Adrenal gland (tissue), 12 donors: ENCODE data around the gene WWC2. TPM values are rescaled to one million over a fixed set of nuclear protein-coding genes. Genes with fewer than 3 reads are reported as not detected.

Experiments
- DNase-seq, 7 donors: peaks; one replicate each; pipeline ENCODE4 v3.0.0-alpha.2; 2019 to 2020
- H3K27ac ChIP-seq, 5 donors: fragments of 200-600 bp; sonication (generic) in 4 of 5; 1 replicate in 3 of 5; 2 replicates in 2 of 5; pipeline versions ENCODE4 v1.5.1 to v1.8.0; 2016 to 2020; ENCODE audit warnings: mild to moderate bottlenecking in 1 of 5
- H3K27me3 ChIP-seq: fragments of 200-600 bp; 2 replicates; pipeline ENCODE4 v1.8.0; 2021
- H3K36me3 ChIP-seq, 2 donors: fragments of 200-600 bp; replicated peaks in 1 of 2; 1 replicate in 1 of 2; 2 replicates in 1 of 2; pipeline versions ENCODE4 v1.5.1 to v1.8.0; 2018 to 2022
- H3K4me1 ChIP-seq, 2 donors: fragments of 200-600 bp; replicated peaks in 1 of 2; 1 replicate in 1 of 2; 2 replicates in 1 of 2; pipeline versions ENCODE4 v1.5.1 to v1.8.0; 2018 to 2021
- H3K4me3 ChIP-seq, 4 donors: fragments of 200-600 bp; sonication (generic) in 3 of 4; one replicate each; pipeline ENCODE4 v1.5.1; 2016 to 2018
- H3K9me3 ChIP-seq, 3 donors: fragments of 200-600 bp; sonication (generic) in 1 of 3; replicated peaks in 1 of 3; 1 replicate in 2 of 3; 2 replicates in 1 of 3; pipeline versions ENCODE4 v1.5.1 to v1.8.0; 2016 to 2021
- POLR2A ChIP-seq, 2 donors: fragments of 450-650 bp; IDR thresholded peaks; one replicate each; pipeline ENCODE4 v1.6.1; 2017; ENCODE audit warnings: antibody characterized with exemption in 2 of 2, mild to moderate bottlenecking in 2 of 2, moderate library complexity in 1 of 2
- WGBS, 4 donors: extraction: QIAGEN DNeasy Blood & Tissue Kit in 2 of 4; methylation state at CpG; one replicate each; pipeline versions ENCODE4 v1.1.5 to v1.1.7; 2013 to 2017; 5-methylcytosine and 5-hydroxymethylcytosine counted together
- intact Hi-C, 2 donors: fragments of 100-400 bp; cut with DNase I; formaldehyde crosslinking; loops; one replicate each; pipeline versions ENCODE4 v1.14.1 to v1.15.0; 2022 to 2023
- polyA plus RNA-seq, 3 donors: library from polyadenylated mRNA; stranded (reverse); fragments of 200-250 nt in 2 of 3; fragments of 350-450 nt in 1 of 3; fragmentation: Illumina TruSeq in 1 of 3; extraction: RNeasy Lipid Tissue Mini Kit (QIAGEN cat#74804) in 1 of 3; gene quantifications; one replicate each; pipeline ENCODE4 v1.2.3, GENCODE V29; 2013 to 2014
- total RNA-seq, 9 donors: library from RNA; depleted of rRNA in 4 of 9; stranded (reverse); fragments of >200 nt in 4 of 9; fragments of 120-200 nt in 1 of 9; fragmentation: NEBNext Ultra II Directional in 1 of 9; extraction: Animal tissue kit (Norgen Biotek cat#: 25700) in 1 of 9; gene quantifications; one replicate each; pipeline versions ENCODE4 v1.1.0 to v1.2.4, GENCODE V29; 2013 to 2023
- TF ChIP-seq, protein P1 (sequence below), 6 experiments: fragments of 450-650 bp in 4 of 6; fragments of 200-600 bp in 2 of 6; sonication (generic) in 1 of 6; IDR thresholded peaks; 1 replicate in 5 of 6; 2 replicates in 1 of 6; pipeline versions ENCODE4 v1.5.1 to v1.8.0; 2016 to 2021; ENCODE audit warnings: antibody characterized with exemption in 6 of 6, mild to moderate bottlenecking in 2 of 6, moderate library complexity in 1 of 6
- donor health status: healthy with polysubstance abuse.
- donor health status: Bipolar disorder and iron deficiency.
- donor health status: DM: yes; HTN: yes; CAD: no.
- donor health status: DM: no; HTN: no; CAD: no.
- donor health status: DM: no; HTN: no; CAD: no.
- donor health status: DM: yes; HTN: yes; CAD: no.

Gene WWC2
- total and polyA plus RNA-seq, 12 donors, result 3.1 to 27.9 (median 17.4) TPM

GRCh38 chr4:183170894-183171293 is 71.8 kb downstream of the WWC2 start:
- Histone ChIP-seq H3K4me1 (no peaks in the 10 kb centered on the region), H3K27ac (no peak overlapping the region), H3K4me3 (no peak overlapping the region), H3K27me3 (no peaks in the 10 kb centered on the region), H3K36me3 (no peaks in the 10 kb centered on the region), H3K9me3 (no peaks in the 10 kb centered on the region)
- intact Hi-C loops, result no loop called here
- no peak for DNase-seq
- TF ChIP-seq, protein P1, sequence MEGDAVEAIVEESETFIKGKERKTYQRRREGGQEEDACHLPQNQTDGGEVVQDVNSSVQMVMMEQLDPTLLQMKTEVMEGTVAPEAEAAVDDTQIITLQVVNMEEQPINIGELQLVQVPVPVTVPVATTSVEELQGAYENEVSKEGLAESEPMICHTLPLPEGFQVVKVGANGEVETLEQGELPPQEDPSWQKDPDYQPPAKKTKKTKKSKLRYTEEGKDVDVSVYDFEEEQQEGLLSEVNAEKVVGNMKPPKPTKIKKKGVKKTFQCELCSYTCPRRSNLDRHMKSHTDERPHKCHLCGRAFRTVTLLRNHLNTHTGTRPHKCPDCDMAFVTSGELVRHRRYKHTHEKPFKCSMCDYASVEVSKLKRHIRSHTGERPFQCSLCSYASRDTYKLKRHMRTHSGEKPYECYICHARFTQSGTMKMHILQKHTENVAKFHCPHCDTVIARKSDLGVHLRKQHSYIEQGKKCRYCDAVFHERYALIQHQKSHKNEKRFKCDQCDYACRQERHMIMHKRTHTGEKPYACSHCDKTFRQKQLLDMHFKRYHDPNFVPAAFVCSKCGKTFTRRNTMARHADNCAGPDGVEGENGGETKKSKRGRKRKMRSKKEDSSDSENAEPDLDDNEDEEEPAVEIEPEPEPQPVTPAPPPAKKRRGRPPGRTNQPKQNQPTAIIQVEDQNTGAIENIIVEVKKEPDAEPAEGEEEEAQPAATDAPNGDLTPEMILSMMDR (IDR thresholded peaks at IDR 0.05), result no peak
- no peak for TF ChIP-seq POLR2A (IDR thresholded peaks at IDR 0.05)

- WGBS, 4 donors, result 74 to 80% (median 80%) methylated on average over 4 of the region's 4 CpGs
- H3K27ac ChIP-seq, result no peak overlapping the region
- H3K4me3 ChIP-seq, result no peak overlapping the region
- no peaks in the 10 kb centered on the region for H3K27me3 ChIP-seq
- H3K9me3 ChIP-seq, result no peaks in the 10 kb centered on the region
- no peaks in the 10 kb centered on the region for H3K4me1 ChIP-seq
- DNase-seq, result no peak
- TF ChIP-seq, protein P1 (IDR thresholded peaks at IDR 0.05), result no peak
- TF ChIP-seq POLR2A (IDR thresholded peaks at IDR 0.05), result no peak
- intact Hi-C loops, result no loop called here
- H3K36me3 ChIP-seq, result no peaks in the 10 kb centered on the region
These were observed 72.6 kb downstream of the WWC2 start for GRCh38 chr4:183171484-183172267.

- whole genome bisulfite sequencing, 4 donors, result 79 to 93% (median 88%) methylated on average over 1 of the region's 1 CpG
- H3K4me3 ChIP-seq, result no peak overlapping the region
- no peaks in the 10 kb centered on the region for H3K9me3 ChIP-seq
- H3K36me3 ChIP-seq, result no peaks in the 10 kb centered on the region
- H3K4me1 ChIP-seq, result no peaks in the 10 kb centered on the region
- H3K27me3 ChIP-seq, result no peaks in the 10 kb centered on the region
- TF ChIP-seq, protein P1 (IDR thresholded peaks at IDR 0.05), result no peak
- TF ChIP-seq POLR2A (IDR thresholded peaks at IDR 0.05), result no peak
- intact Hi-C loops, result no loop called here
- H3K27ac ChIP-seq, result no peak overlapping the region
- DNase-seq, result no peak
These were observed 73.8 kb downstream of the WWC2 start for GRCh38 chr4:183172881-183173280.

- Histone ChIP-seq H3K4me3 (no peak overlapping the region), H3K9me3 (no peaks in the 10 kb centered on the region), H3K4me1 (no peaks in the 10 kb centered on the region), H3K27me3 (no peaks in the 10 kb centered on the region), H3K27ac (no peak overlapping the region), H3K36me3 (no peaks in the 10 kb centered on the region)
- no peak for DNase-seq
- WGBS, 4 donors, result 72 to 74% (median 73%) methylated on average over 13 of the region's 13 CpGs
- intact Hi-C loops, result no loop called here
- no peak for TF ChIP-seq POLR2A (IDR thresholded peaks at IDR 0.05)
- TF ChIP-seq, protein P1 (IDR thresholded peaks at IDR 0.05), result no peak
These were observed 74.8 kb downstream of the WWC2 start for GRCh38 chr4:183173580-183174526.
